IMR-90 (cell line): Measurements from ENCODE around the gene LLGL1.

Source experiments
- BHLHE40 ChIP-seq: fragments of 150-350 bp; IDR thresholded peaks from 2 replicates; pipeline ENCODE4 v1.6.1; 2016; ENCODE audit warnings: mild to moderate bottlenecking, low read depth, low read length
- CEBPB ChIP-seq: IDR thresholded peaks from 2 replicates; pipeline ENCODE4 v1.6.1; 2012; ENCODE audit warnings: low read depth, low read length, improper control_type of control experiment
- CHD1 ChIP-seq: IDR thresholded peaks from 2 replicates; pipeline ENCODE4 v1.6.1; 2012; ENCODE audit warnings: low read depth, low read length, improper control_type of control experiment
- MAFK ChIP-seq: IDR thresholded peaks from 2 replicates; pipeline ENCODE4 v1.6.1; 2012; ENCODE audit warnings: low read depth, low read length, improper control_type of control experiment
- MAZ ChIP-seq: IDR thresholded peaks from 2 replicates; pipeline ENCODE4 v1.6.1; 2012; ENCODE audit warnings: low read depth, mild to moderate bottlenecking, low read length, improper control_type of control experiment, moderate library complexity, borderline replicate concordance
- POLR2A ChIP-seq: IDR thresholded peaks from 2 replicates; pipeline ENCODE4 v1.6.1; 2012; ENCODE audit warnings: mild to moderate bottlenecking, low read depth, low read length
- RAD21 ChIP-seq: IDR thresholded peaks from 2 replicates; pipeline ENCODE4 v1.6.1; 2012; ENCODE audit warnings: low read length, improper control_type of control experiment
- RFX5 ChIP-seq: IDR thresholded peaks from 2 replicates; pipeline ENCODE4 v1.8.0; 2012; ENCODE audit warnings: low read depth, mild to moderate bottlenecking, low read length, moderate library complexity
- SMC3 ChIP-seq: fragments of 150-350 bp; IDR thresholded peaks from 2 replicates; pipeline ENCODE4 v1.6.1; 2016; ENCODE audit warnings: low read depth, mild to moderate bottlenecking, antibody characterized with exemption, low read length, moderate library complexity
- TF ChIP-seq, protein P1 (sequence below): conservative IDR thresholded peaks from 2 replicates; pipeline ENCODE4 v1.5.1; 2012; ENCODE audit warnings: mild to moderate bottlenecking, low read depth, low read length, improper control_type of control experiment
- TF ChIP-seq, protein P2 (sequence below): fragments of 150-350 bp; IDR thresholded peaks from 2 replicates; pipeline ENCODE4 v1.6.1; 2017; ENCODE audit warnings: mild to moderate bottlenecking, antibody characterized with exemption, low read length, low read depth

DNA sequence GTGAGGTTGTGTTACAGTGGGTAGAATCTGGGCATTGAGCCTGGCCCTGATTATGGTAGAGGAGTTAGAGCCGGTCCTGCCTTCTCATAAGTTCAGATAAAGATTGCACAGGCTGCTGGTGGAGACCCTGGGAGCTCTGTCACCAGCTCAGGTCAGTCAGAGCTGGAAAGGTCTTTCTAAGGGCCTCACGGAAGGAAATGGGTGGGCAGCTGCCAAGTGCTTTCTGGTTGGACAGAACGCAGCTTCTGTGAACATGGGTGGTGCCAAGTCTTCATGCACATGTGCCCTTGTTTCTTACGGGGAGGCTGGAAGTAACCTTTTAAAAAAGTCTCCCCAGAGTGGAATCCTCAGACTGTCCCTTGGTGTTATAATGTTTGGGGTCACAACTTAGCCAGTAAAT, 26.9 kb upstream of the LLGL1 start:
- no peak for TF ChIP-seq MAFK
- no peak for TF ChIP-seq POLR2A
- TF ChIP-seq, protein P1, sequence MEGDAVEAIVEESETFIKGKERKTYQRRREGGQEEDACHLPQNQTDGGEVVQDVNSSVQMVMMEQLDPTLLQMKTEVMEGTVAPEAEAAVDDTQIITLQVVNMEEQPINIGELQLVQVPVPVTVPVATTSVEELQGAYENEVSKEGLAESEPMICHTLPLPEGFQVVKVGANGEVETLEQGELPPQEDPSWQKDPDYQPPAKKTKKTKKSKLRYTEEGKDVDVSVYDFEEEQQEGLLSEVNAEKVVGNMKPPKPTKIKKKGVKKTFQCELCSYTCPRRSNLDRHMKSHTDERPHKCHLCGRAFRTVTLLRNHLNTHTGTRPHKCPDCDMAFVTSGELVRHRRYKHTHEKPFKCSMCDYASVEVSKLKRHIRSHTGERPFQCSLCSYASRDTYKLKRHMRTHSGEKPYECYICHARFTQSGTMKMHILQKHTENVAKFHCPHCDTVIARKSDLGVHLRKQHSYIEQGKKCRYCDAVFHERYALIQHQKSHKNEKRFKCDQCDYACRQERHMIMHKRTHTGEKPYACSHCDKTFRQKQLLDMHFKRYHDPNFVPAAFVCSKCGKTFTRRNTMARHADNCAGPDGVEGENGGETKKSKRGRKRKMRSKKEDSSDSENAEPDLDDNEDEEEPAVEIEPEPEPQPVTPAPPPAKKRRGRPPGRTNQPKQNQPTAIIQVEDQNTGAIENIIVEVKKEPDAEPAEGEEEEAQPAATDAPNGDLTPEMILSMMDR: no peak
- TF ChIP-seq RFX5: no peak
- no peak for TF ChIP-seq CHD1
- TF ChIP-seq SMC3: no peak
- no peak for TF ChIP-seq BHLHE40
- TF ChIP-seq CEBPB: no peak
- no peak for TF ChIP-seq MAZ
- TF ChIP-seq RAD21: no peak
- TF ChIP-seq, protein P2, sequence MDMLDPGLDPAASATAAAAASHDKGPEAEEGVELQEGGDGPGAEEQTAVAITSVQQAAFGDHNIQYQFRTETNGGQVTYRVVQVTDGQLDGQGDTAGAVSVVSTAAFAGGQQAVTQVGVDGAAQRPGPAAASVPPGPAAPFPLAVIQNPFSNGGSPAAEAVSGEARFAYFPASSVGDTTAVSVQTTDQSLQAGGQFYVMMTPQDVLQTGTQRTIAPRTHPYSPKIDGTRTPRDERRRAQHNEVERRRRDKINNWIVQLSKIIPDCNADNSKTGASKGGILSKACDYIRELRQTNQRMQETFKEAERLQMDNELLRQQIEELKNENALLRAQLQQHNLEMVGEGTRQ: no peak
